K562 (cell line): ENCODE measurements around the gene RPL3. TPM values are rescaled to one million over a fixed set of nuclear protein-coding genes. Genes with fewer than 3 reads are reported as not detected.
A peak's percentile ranks its signal among the peaks of the same experiment; 100 is the strongest.

ENCODE experiments used
- NCOA4 ChIP-seq: fragments of 450-650 bp; IDR thresholded peaks from 2 replicates; pipeline ENCODE4 v1.6.1; 2018; ENCODE audit warnings: mild to moderate bottlenecking; ENCODE audit not compliant: partially characterized antibody
- RBFOX2 ChIP-seq: fragments of 200-400 bp; formaldehyde crosslinking; IDR thresholded peaks from 2 replicates; pipeline ENCODE4 v1.6.1; 2017; ENCODE audit warnings: low read depth, mild to moderate bottlenecking, low read length, moderate library complexity
- SUPT5H ChIP-seq: fragments of 450-650 bp; IDR thresholded peaks from 2 replicates; pipeline ENCODE4 v1.6.1; 2016
- TEAD4 ChIP-seq, 2 experiments: sonication (generic) in 1 of 2; formaldehyde crosslinking in 1 of 2; IDR thresholded peaks; 2 replicates each; pipeline versions ENCODE4 v1.6.1 to v1.8.0; 2012 to 2022; ENCODE audit warnings: borderline replicate concordance in 1 of 2, inconsistent platforms in 1 of 2, low read length in 1 of 2, mild to moderate bottlenecking in 1 of 2, missing genetic modification reagents in 1 of 2
- ZNF407 ChIP-seq: fragments of 450-650 bp; IDR thresholded peaks from 2 replicates; pipeline ENCODE4 v1.6.1; 2016; ENCODE audit warnings: low read depth
- polyA plus RNA-seq, 8 experiments: library from polyadenylated mRNA; depleted of rRNA in 4 of 8; stranded (reverse) in 5 of 8; unstranded in 3 of 8; fragments of >200 nt; fragmentation: Nextera tagmentation in 2 of 8; fragmentation: Illumina TruSeq in 1 of 8; extraction: Ambion mirVana in 2 of 8; extraction: Trizol in 1 of 8; gene quantifications; 2 replicates each; pipeline versions ENCODE4 v1.2.1 to v1.2.3, GENCODE V29; 2011 to 2014; ENCODE audit warnings: inconsistent platforms in 1 of 8, missing spikeins in 1 of 8
- total RNA-seq, 7 experiments: library from RNA; depleted of rRNA in 6 of 7; stranded (reverse); fragments of >200 nt in 6 of 7; fragmentation: Illumina TruSeq in 2 of 7; extraction: Trizol in 2 of 7; gene quantifications; 2 replicates each; pipeline versions ENCODE4 v1.2.1 to v1.2.3, GENCODE V29; 2011 to 2021; ENCODE audit warnings: low replicate concordance in 1 of 7

The RPL3 gene
- total and polyA plus RNA-seq, 9 of the 15 experiments (the other 6 are each of a cell fraction or from before 2014, with no cell fraction given): 1,624 to 4,066 (median 2,565) TPM

GRCh38 chr22:39313258-39314001 lies 6.0 kb downstream of the RPL3 start (continued):
- TF ChIP-seq ZNF407: no peak
- TF ChIP-seq SUPT5H: peak; percentile 56; the same call in 1 of the 2 replicates
- peak; percentile 78 for TF ChIP-seq RBFOX2
- TF ChIP-seq NCOA4: no peak
- TF ChIP-seq TEAD4 (IDR thresholded peaks at IDR 0.05; ENCODE audit: low read length): no peak
- peak; percentile 37; the same call in 1 of the 2 replicates for TF ChIP-seq TEAD4 (CRISPR knock-in tag; IDR thresholded peaks at IDR 0.05; ENCODE audit: borderline replicate concordance)
- TF ChIP-seq, all 486 proteins: peak for 8
